Right renal pelvis (tissue), 4 donors: ENCODE results near the gene HOXB8. TPM values are rescaled to one million over a fixed set of nuclear protein-coding genes. Genes with fewer than 3 reads are reported as not detected.

Experiments
- DNase-seq, 4 donors: peaks; one replicate each; pipeline ENCODE4 v3.0.0-alpha.2; 2013; ENCODE audit warnings: low read depth in 4 of 4, low spot score in 3 of 4, missing footprints in 1 of 4
- polyA plus RNA-seq, 4 donors: library from polyadenylated mRNA; unstranded; fragments of 120-200 nt; gene quantifications; one replicate each; pipeline ENCODE4 v1.2.1, GENCODE V29; 2013; ENCODE audit not compliant: insufficient read length in 4 of 4

HOXB8 gene
- polyA plus RNA-seq, 4 donors, result 47.3 to 55.5 (median 48.6) TPM

DNA sequence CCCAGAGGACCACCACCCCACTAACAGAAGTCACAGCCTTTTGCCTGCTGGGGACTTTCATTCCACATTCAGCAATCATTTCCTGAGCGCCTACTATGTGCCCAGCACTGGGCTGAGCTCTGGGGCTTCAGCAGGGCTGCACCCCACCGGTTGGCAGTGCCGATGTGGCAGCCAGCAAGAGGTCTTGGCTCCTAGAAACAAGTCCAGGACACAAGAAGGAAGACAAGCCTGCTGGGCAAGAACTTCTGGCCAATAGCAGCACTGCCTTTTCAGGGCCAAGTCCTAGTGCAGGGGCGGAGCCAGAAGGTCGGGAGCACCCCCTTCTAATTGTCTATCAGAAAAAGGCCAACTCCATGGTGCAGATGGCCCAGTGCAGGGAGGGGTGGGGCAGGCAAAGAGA is 24.0 kb upstream of the HOXB8 start:
- DNase-seq, result no peak

DNA sequence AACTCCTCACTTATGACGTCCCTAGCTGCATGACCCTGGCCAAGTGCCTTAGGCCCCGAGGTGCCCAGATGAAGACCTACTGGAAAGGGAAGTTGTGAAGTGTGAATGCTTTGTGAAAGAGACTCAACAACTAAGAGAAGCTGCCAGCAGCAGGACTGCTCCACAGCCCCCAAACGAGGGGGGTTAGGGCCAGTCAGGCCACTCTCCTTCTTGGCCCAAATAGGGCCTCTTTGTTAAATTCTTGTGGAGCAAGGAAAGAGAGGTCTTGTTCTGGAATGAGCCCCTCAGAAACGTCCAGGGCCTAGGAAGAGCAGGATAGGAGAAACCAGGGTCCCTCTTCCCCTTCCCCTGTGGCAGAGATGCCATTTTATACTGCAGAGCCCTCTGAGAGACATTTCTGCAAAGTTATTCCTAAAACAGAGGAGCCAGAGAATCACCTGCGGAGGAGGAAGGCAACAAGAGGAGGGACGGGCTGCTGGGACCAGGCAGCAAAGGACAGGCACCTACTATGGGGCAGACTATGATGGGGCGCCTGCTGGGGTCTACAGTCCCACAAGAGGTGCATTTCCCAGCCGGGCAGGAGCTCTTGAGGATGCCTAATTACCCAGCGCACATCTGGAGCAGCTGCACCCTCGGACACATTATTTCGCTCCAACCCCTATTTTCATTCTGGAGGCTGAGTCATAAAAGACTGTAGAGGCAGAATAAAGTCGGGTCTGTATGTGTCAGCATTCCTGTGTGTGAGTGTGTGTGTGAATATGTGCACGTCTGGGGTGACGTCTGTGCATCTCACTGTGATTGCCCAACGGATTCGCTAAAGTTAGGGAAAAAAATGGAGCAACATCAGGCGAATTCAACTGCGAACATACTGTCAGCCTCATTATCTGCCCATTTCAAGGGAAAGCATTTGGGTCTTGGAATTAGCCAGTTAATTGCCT is 22.5 kb upstream of the HOXB8 start:
- DNase-seq, result no peak

DNA sequence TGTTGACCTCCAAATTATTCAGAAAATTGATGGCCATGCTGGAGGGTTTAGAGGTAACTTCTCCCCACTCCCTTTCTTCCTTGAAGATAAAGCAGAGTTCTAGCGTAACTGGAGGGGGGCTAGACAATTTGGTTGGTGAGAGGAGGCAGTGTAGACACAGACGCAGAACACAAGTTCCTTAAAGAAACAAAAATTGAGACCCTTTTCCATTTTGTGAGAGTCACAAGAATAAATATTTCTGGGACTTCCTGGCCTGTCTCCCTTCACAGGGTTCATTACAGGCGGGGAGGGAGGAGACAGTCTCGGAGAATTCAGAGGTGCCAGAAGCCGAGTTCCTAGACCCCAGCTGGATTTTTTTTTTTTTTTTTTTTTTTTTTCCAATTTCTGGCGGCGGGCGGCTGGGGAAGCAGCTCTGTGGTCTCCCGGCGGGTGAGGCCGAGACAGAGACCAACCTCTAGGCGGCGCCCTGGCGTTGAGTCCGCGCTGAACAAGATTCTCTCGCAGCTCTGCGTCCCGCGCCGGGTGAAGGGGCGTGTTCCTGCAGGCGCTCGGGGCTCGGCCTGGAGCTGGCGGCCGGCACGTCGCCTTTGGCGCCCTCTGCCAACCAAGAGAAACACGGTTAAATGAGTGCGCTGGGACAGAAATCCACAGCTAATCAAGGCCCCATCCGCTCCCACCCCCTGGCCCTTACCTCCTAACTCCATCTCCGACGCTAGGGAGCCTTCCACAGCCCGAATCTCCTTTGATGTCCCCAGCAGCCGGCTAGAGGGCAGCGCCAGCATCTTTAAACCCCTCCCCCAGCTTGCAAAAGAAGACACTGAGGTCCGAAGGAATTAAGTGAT is 21.3 kb upstream of the HOXB8 start:
- DNase-seq, result no peak

- DNase-seq, result no peak
Measured at GRCh38 chr17:48634493-48635208, 19.6 kb upstream of the HOXB8 start.

- DNase-seq, result no peak
Measured at GRCh38 chr17:48633266-48633677, 18.2 kb upstream of the HOXB8 start.

- no peak for DNase-seq
Measured at GRCh38 chr17:48632579-48633265, 17.6 kb upstream of the HOXB8 start.

DNA sequence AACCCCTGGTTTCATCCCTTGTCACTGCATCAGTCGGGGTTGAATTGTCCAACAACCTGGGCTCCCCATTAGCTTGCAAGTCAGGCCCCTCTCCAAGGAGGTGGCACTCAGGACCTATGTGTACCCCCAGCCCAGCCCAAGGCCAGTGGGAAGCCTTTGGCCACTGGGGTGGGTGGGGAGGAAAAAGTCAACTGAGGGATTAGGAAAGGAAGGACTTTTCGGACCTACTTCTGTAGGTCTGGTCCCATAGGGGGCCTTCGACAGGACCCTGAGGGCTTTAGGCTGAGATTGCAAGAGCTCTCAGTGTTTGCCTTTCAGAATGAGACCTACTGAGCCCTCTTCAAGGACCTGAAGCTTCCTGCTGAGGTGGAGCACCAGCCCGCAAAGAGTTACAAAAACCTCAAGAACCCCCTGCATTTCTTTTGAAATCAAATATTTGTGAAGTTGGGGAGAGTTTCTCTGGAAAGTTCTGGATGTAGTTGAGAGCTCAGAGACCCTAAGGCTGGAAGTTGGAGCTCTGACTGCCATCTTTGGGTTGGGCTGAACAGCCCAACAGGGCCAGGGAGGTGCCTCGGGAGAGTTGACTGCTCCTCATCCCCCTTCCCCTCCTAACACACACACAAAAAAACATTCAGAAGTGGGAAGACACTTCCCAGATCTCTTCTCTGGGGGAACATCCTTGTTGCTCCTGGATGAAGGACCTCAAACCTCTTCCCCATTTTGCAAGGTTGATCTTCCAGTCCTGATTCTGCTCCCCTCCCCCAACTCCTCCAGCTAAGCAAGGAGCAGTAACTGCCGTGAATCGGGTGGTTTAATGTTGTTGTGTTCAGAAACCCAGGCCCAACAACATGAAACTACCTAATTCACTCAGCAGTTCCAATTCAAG is 16.8 kb upstream of the HOXB8 start:
- no peak for DNase-seq

DNA sequence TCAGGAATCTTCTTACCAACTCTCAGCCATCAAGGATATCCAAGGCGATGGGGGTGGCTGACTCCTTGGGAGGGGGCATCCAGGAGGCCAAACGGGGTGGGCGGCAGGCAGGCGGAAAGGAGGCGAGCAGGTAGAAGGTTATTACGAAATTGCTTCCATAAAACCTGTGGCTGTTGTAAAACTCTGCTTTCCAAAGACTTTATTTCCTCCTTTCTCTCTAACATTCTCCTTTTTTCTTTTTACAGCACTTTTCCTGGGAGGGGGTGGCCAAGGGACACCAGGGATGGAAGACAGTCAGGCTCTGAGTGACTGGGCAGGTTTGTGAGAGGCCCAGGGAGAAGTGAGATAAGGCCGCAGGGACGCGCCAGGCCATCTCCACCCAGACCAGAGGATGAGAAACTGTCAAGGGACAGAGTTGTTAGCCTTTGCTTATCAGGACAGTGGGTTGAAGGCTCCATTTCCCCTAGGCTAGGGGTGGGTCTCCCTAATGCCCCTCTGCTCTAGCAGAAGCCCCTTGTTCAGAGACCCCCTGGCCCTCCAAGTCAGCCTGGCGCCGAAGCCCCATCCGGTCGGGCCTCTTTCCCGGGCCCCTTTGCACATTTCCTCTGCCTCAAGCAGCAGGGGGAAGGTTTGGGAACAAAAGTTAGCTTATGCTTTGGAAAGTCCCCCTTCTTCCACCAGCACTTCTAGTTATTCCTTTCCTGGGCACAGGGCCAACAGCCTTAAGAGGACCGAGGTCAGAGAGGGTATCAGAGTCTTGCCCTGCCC is 16.0 kb upstream of the HOXB8 start:
- no peak for DNase-seq

DNA sequence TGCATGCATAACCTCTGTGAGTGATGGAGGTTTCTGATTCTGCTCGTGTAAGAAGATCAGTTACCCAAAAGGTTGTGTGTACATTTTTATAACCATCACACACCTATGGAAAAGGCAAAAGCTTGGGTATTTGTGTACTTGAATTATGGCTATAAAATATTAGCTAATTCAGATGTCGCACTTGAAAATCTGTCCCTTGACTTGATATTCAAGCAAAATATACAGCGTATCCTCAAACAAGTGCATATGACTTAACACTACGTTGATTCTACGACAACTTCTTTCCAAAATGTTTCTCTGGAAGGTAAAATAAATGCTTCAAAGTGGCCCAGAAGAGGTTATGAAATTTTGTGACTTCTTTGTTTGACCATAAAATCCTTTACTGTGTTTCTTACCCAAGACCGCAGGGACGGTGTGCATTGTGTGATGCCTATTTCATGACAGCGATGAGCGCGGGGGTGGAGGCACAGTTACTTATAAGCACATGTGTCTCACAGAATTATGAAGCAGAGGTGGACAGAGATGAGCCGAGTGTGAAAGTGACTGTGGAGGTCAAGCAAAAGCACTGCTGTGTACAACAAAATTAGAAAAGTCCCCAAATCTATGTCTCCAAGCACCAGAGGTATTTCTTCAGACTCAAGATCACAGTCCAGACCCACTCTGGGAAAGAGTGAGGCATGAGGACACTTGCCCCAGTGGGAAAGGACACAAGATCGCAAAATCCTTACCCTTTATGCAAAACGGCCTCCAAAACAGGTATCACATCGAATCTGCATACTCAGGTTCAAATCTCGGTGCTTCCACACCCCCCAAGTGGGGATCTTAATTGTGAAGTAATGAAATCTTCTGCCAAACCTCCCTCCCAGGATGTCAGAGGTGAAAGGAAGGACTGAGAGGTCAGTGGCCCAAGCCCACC is 15.2 kb upstream of the HOXB8 start:
- no peak for DNase-seq

DNA sequence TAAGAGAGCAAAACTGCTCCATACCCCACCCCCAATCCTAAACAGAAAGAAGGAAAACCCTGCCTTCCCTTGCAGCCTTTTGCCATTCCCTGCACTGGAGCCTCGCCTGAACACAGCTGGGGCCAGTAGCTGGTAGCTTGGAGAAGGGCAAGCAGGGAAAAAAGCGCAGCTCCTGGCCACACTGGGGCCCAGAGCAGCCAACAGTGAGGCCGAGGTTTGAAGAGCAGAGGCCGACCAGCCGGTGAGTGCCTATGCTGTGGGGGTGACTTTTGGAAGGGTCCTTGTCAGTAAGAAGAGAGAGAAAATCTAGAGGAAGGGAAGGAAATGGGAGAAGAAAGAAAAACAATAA is 14.3 kb upstream of the HOXB8 start:
- DNase-seq, result no peak

- DNase-seq, result no peak
Measured at GRCh38 chr17:48628649-48629410, 13.7 kb upstream of the HOXB8 start.

- DNase-seq, result no peak
Measured at GRCh38 chr17:48627623-48628521, 12.8 kb upstream of the HOXB8 start.

- DNase-seq, result no peak
Measured at GRCh38 chr17:48627118-48627597, 12.1 kb upstream of the HOXB8 start.

DNA sequence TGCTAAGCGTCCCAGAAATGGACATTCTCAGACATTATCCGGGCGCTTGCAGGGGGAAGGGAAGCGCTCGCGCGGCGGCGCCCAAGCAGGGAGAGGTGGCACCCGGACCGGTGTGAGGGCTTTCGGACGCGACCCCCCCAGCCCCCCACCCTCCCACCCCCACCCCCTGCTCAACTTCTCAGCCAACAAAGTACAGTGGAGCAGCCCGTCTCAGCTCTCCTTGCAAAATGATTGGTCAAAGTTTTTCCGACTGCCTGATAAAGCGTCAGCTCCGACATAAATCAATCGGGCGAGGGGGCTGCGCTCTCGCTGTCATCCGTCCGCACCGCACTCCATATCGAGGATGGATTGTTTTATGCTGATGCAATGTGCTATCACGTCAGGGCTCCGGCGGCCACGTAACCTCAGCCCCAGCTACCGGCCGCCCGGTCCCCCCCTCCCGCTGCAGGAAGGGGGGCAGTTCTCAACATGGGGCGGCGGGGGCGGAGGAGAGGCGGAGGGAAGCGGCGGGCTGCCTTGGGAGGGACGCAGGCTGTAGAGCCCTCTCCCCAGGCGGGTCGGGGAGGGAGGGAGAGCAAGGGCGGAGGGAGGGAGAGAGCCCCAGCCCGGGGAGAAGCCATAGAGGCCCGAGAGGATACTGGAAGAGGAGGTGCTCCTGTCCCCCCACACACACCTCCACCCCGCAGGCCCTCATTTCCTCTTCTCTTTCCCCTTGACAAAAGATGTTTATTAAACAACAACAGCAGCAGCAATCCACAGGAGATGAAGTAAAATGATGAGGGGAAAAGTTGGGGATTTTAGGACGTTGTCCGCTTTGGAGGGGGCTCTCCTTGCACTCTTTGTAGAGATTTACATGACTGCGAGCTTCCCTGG is 11.4 kb upstream of the HOXB8 start, which contains the start of gene HOXB9:
TSS of gene HOXB9 (minus strand) at position 114 of the 873 bp plus-strand sequence. CDS start at position 25, 89 bp downstream.
- no peak for DNase-seq
